ENCODE measurements around the gene LRRC8E.

LRRC8E gene

DNA sequence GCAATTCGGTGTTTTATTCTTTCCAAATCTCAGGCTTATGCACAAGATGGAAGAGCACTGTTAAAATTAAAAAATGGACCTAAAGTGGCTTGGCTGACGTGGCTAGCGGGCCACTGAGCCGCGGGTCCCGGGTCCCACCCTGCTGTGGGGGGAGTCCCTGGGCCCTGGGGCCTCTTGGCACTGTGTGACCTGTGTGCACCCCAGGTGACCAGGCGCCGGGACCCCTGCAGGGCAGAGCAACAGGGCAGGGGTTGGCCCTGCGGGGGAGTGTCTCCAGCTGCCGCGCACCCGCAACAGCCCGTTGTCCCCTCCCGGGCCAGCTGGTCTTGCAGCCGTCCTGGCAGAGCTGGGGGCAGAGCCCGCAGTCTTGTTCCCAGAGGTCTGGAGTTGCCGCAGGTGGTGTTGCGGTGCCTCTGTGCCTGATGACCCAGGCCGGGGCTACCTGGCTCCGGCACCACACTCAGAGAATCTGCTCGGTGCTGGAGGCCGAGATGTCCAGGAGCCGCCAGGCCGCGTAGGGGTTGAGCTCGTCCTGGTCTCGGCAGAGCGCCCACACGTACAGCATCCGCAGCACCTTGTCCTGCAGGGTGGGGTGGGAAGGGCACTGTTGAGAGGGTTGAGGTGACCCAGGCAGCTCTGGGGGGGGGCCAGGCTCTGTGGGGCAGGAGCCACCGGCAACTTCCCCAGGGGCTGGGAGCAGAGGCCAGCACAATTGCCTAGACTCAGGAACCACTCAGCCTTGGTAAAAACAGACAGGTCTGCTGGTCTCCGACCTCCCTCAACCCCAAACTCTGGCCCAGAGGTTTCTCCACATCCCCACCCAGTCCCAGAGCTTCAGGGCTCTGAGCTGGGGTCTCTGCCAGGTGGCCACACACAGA is 38.7 kb downstream of the LRRC8E start:
- Histone ChIP-seq H2BK12ac (ENCODE audit: low read length in 2 of 2) (peak overlapping the region in 1 of 2 experiments; percentile 48), H3K79me1 (replicated peaks; ENCODE audit: low read length, poor library complexity, severe bottlenecking) (peaks cover 15% of the 10 kb centered on the region), H2BK5ac (ENCODE audit: low read depth, low read length, poor library complexity, severe bottlenecking) (no peak overlapping the region), H3K4me3 (ENCODE audit: insufficient read depth in 1 of 2, low read depth in 1 of 2, low read length in 2 of 2) (peak overlapping the region in 1 of 2 experiments; percentile 77), H4K91ac (ENCODE audit: low read length) (peak overlapping the region; percentile 70), H3K18ac (ENCODE audit: low read depth in 1 of 2, low read length in 2 of 2) (peak overlapping the region in 1 of 2 experiments; percentile 48), H2AK5ac (ENCODE audit: low read length, severe bottlenecking) (no peak overlapping the region), H3K4me1 (ENCODE audit: control insufficient read depth, insufficient read depth, low read depth, low read length) (peaks cover 44% of the 10 kb centered on the region), H3K4ac (ENCODE audit: low read depth in 1 of 2, low read length in 2 of 2) (no peak overlapping the region), H3K4me2 (ENCODE audit: low read length, poor library complexity, severe bottlenecking) (peak overlapping the region; percentile 88), H3K36me3 (ENCODE audit: control insufficient read depth in 1 of 2, insufficient read depth in 2 of 2, low read depth in 1 of 2, low read length in 2 of 2) (peaks cover 31 to 60% of the 10 kb centered on the region in 2 experiments), H2BK15ac (ENCODE audit: low read depth, poor library complexity, severe bottlenecking) (peak overlapping the region; percentile 30), H3K27ac (ENCODE audit: low read length, poor library complexity, severe bottlenecking) (no peak overlapping the region), H3K9me3 (ENCODE audit: control insufficient read depth, low read length) (no peaks in the 10 kb centered on the region), H2AFZ (ENCODE audit: low read depth, low read length) (no peak overlapping the region), H2BK120ac (ENCODE audit: low read depth, low read length) (no peak overlapping the region), H4K8ac (ENCODE audit: low read length) (peak overlapping the region; percentile 45), H3K14ac (ENCODE audit: low read length in 2 of 2) (peak overlapping the region in 1 of 2 experiments; percentile 22), H3K23ac (ENCODE audit: low read length in 2 of 2) (no peak overlapping the region), H3K9ac (ENCODE audit: low read length) (peak overlapping the region; percentile 79), H3K27me3 (ENCODE audit: control insufficient read depth in 1 of 2, insufficient read depth in 1 of 2, low read length in 2 of 2) (no peaks in the 10 kb centered on the region)
- WGBS = 92% methylated on average over 31 of the region's 32 CpGs
- DNase-seq = no peak

GRCh38 chr19:7927605-7928333 is 39.5 kb downstream of the LRRC8E start:
- no peak overlapping the region for H2BK120ac ChIP-seq (ENCODE audit: low read depth, low read length)
- no peak overlapping the region for H3K18ac ChIP-seq (ENCODE audit: low read depth in 1 of 2, low read length in 2 of 2)
- H2AK5ac ChIP-seq (ENCODE audit: low read length, severe bottlenecking) = no peak overlapping the region
- H3K36me3 ChIP-seq (ENCODE audit: control insufficient read depth in 1 of 2, insufficient read depth in 2 of 2, low read depth in 1 of 2, low read length in 2 of 2) = peaks cover 31 to 60% of the 10 kb centered on the region in 2 experiments
- H3K27ac ChIP-seq (ENCODE audit: low read length, poor library complexity, severe bottlenecking) = no peak overlapping the region
- no peak overlapping the region for H2BK12ac ChIP-seq (ENCODE audit: low read length in 2 of 2)
- H3K27me3 ChIP-seq (ENCODE audit: control insufficient read depth in 1 of 2, insufficient read depth in 1 of 2, low read length in 2 of 2) = no peaks in the 10 kb centered on the region
- peak overlapping the region; percentile 3 for H4K91ac ChIP-seq (ENCODE audit: low read length)
- no peak overlapping the region for H3K14ac ChIP-seq (ENCODE audit: low read length in 2 of 2)
- H2BK5ac ChIP-seq (ENCODE audit: low read depth, low read length, poor library complexity, severe bottlenecking) = no peak overlapping the region
- H3K9ac ChIP-seq (ENCODE audit: low read length) = peak overlapping the region; percentile 90
- H3K4me2 ChIP-seq (ENCODE audit: low read length, poor library complexity, severe bottlenecking) = no peak overlapping the region
- H3K23ac ChIP-seq (ENCODE audit: low read length in 2 of 2) = no peak overlapping the region
- H3K9me3 ChIP-seq (ENCODE audit: control insufficient read depth, low read length) = no peaks in the 10 kb centered on the region
- H2BK15ac ChIP-seq (ENCODE audit: low read depth, poor library complexity, severe bottlenecking) = no peak overlapping the region
- H3K4me3 ChIP-seq (ENCODE audit: insufficient read depth in 1 of 2, low read depth in 1 of 2, low read length in 2 of 2) = peak overlapping the region in 1 of 2 experiments; percentile 52
- 94% methylated on average over 23 of the region's 23 CpGs for WGBS
- peaks cover 18% of the 10 kb centered on the region for H3K79me1 ChIP-seq (replicated peaks; ENCODE audit: low read length, poor library complexity, severe bottlenecking)
- no peak overlapping the region for H2AFZ ChIP-seq (ENCODE audit: low read depth, low read length)
- H4K8ac ChIP-seq (ENCODE audit: low read length) = no peak overlapping the region
- DNase-seq = no peak
- peaks cover 44% of the 10 kb centered on the region for H3K4me1 ChIP-seq (ENCODE audit: control insufficient read depth, insufficient read depth, low read depth, low read length)
- no peak overlapping the region for H3K4ac ChIP-seq (ENCODE audit: low read depth in 1 of 2, low read length in 2 of 2)

GRCh38 chr19:7928334-7928706 is 40.0 kb downstream of the LRRC8E start:
- H2BK12ac ChIP-seq (ENCODE audit: low read length in 2 of 2) = no peak overlapping the region
- no peak overlapping the region for H4K8ac ChIP-seq (ENCODE audit: low read length)
- peak overlapping the region in 1 of 2 experiments; percentile 52 for H3K4me3 ChIP-seq (ENCODE audit: insufficient read depth in 1 of 2, low read depth in 1 of 2, low read length in 2 of 2)
- H2BK120ac ChIP-seq (ENCODE audit: low read depth, low read length) = no peak overlapping the region
- no peak overlapping the region for H3K18ac ChIP-seq (ENCODE audit: low read depth in 1 of 2, low read length in 2 of 2)
- no peak overlapping the region for H3K4me2 ChIP-seq (ENCODE audit: low read length, poor library complexity, severe bottlenecking)
- no peak overlapping the region for H2AFZ ChIP-seq (ENCODE audit: low read depth, low read length)
- H3K27me3 ChIP-seq (ENCODE audit: control insufficient read depth in 1 of 2, insufficient read depth in 1 of 2, low read length in 2 of 2) = no peaks in the 10 kb centered on the region
- no peak for DNase-seq
- H3K14ac ChIP-seq (ENCODE audit: low read length in 2 of 2) = no peak overlapping the region
- no peak overlapping the region for H2AK5ac ChIP-seq (ENCODE audit: low read length, severe bottlenecking)
- peaks cover 31 to 60% of the 10 kb centered on the region in 2 experiments for H3K36me3 ChIP-seq (ENCODE audit: control insufficient read depth in 1 of 2, insufficient read depth in 2 of 2, low read depth in 1 of 2, low read length in 2 of 2)
- peaks cover 13% of the 10 kb centered on the region for H3K79me1 ChIP-seq (replicated peaks; ENCODE audit: low read length, poor library complexity, severe bottlenecking)
- no peaks in the 10 kb centered on the region for H3K9me3 ChIP-seq (ENCODE audit: control insufficient read depth, low read length)
- no peak overlapping the region for H4K91ac ChIP-seq (ENCODE audit: low read length)
- H2BK15ac ChIP-seq (ENCODE audit: low read depth, poor library complexity, severe bottlenecking) = no peak overlapping the region
- H3K4me1 ChIP-seq (ENCODE audit: control insufficient read depth, insufficient read depth, low read depth, low read length) = peaks cover 46% of the 10 kb centered on the region
- H3K23ac ChIP-seq (ENCODE audit: low read length in 2 of 2) = no peak overlapping the region
- WGBS = 90% methylated on average over 8 of the region's 9 CpGs
- no peak overlapping the region for H3K4ac ChIP-seq (ENCODE audit: low read depth in 1 of 2, low read length in 2 of 2)
- H2BK5ac ChIP-seq (ENCODE audit: low read depth, low read length, poor library complexity, severe bottlenecking) = no peak overlapping the region
- peak overlapping the region; percentile 90 for H3K9ac ChIP-seq (ENCODE audit: low read length)
- H3K27ac ChIP-seq (ENCODE audit: low read length, poor library complexity, severe bottlenecking) = peak overlapping the region; percentile 48

Data from mesenchymal stem cell (in vitro differentiated cells and primary cell).